Immature natural killer cell (primary cell): ENCODE measurements around the gene DRD5. TPM values are rescaled to one million over a fixed set of nuclear protein-coding genes. Genes with fewer than 3 reads are reported as not detected.

Experiments used
- polyA plus RNA-seq, 3 donors: library from polyadenylated mRNA; unstranded; fragments of 300-500 nt; fragmentation: Illumina TruSeq; gene quantifications; one replicate each; pipeline ENCODE4 v1.2.3, GENCODE V29; 2021

The DRD5 gene
- polyA plus RNA-seq, 3 donors from 2014 or later: not detected

Other genes with a start within 250 kb of the DRD5 start
- 1 to 10 TPM in 2 of 3 donors, not detected in 1; 1.4 to 2.3 TPM for gene SLC2A9, start 239.9 kb downstream of the DRD5 start, polyA plus RNA-seq